ENCODE measurements around the gene HRH3.
A peak's percentile ranks its signal among the peaks of the same experiment; 100 is the strongest.

The HRH3 gene

GRCh38 chr20:62193079-62194025 lies 26.7 kb downstream of the HRH3 start:
- WGBS, 2 experiments: 93 to 94% methylated on average over 29 of the region's 29 CpGs
- peaks cover 3% of the 10 kb centered on the region for H3K36me3 ChIP-seq (ENCODE audit: control insufficient read depth, insufficient read depth, low read length)

GRCh38 chr20:62192635-62193034 lies 27.4 kb downstream of the HRH3 start:
- Histone ChIP-seq H3K9me3 (ENCODE audit: control insufficient read depth, low read length) (no peaks in the 10 kb centered on the region), H3K4me1 (ENCODE audit: control insufficient read depth, insufficient read depth, low read length) (no peaks in the 10 kb centered on the region), H3K27me3 (ENCODE audit: control insufficient read depth, insufficient read depth, low read length, poor library complexity, severe bottlenecking) (no peaks in the 10 kb centered on the region), H3K27ac (ENCODE audit: insufficient read depth, low read depth, low read length, poor library complexity, severe bottlenecking) (no peak overlapping the region), H3K36me3 (ENCODE audit: control insufficient read depth, insufficient read depth, low read length) (no peaks in the 10 kb centered on the region), H3K4me3 (ENCODE audit: insufficient read depth, low read depth, low read length) (no peak overlapping the region)
- 95 to 96% methylated on average over 9 to 10 of the region's 10 CpGs for WGBS, 2 experiments

More at GRCh38 chr20:62193079-62194025, 26.7 kb downstream of the HRH3 start:
- no peaks in the 10 kb centered on the region for H3K9me3 ChIP-seq (ENCODE audit: control insufficient read depth, low read length)
- H3K4me1 ChIP-seq (ENCODE audit: control insufficient read depth, insufficient read depth, low read length): no peaks in the 10 kb centered on the region
- no peak overlapping the region for H3K4me3 ChIP-seq (ENCODE audit: insufficient read depth, low read depth, low read length)
- no peak overlapping the region for H3K27ac ChIP-seq (ENCODE audit: insufficient read depth, low read depth, low read length, poor library complexity, severe bottlenecking)
- H3K27me3 ChIP-seq (ENCODE audit: control insufficient read depth, insufficient read depth, low read length, poor library complexity, severe bottlenecking): no peaks in the 10 kb centered on the region

GRCh38 chr20:62191781-62192559 lies 28.1 kb downstream of the HRH3 start:
- no peaks in the 10 kb centered on the region for H3K27me3 ChIP-seq (ENCODE audit: control insufficient read depth, insufficient read depth, low read length, poor library complexity, severe bottlenecking)
- H3K9me3 ChIP-seq (ENCODE audit: control insufficient read depth, low read length): no peaks in the 10 kb centered on the region
- H3K4me3 ChIP-seq (ENCODE audit: insufficient read depth, low read depth, low read length): no peak overlapping the region
- no peak overlapping the region for H3K27ac ChIP-seq (ENCODE audit: insufficient read depth, low read depth, low read length, poor library complexity, severe bottlenecking)
- WGBS, 2 experiments: 95% methylated on average over 14 of the region's 14 CpGs
- H3K4me1 ChIP-seq (ENCODE audit: control insufficient read depth, insufficient read depth, low read length): no peaks in the 10 kb centered on the region
- H3K36me3 ChIP-seq (ENCODE audit: control insufficient read depth, insufficient read depth, low read length): no peaks in the 10 kb centered on the region

- no peak overlapping the region for H3K4me3 ChIP-seq (ENCODE audit: insufficient read depth, low read depth, low read length)
- no peak overlapping the region for H3K27ac ChIP-seq (ENCODE audit: insufficient read depth, low read depth, low read length, poor library complexity, severe bottlenecking)
- H3K27me3 ChIP-seq (ENCODE audit: control insufficient read depth, insufficient read depth, low read length, poor library complexity, severe bottlenecking): no peaks in the 10 kb centered on the region
- no peaks in the 10 kb centered on the region for H3K9me3 ChIP-seq (ENCODE audit: control insufficient read depth, low read length)
- WGBS, 2 experiments: 91 to 92% methylated on average over 24 to 25 of the region's 25 CpGs
- H3K36me3 ChIP-seq (ENCODE audit: control insufficient read depth, insufficient read depth, low read length): no peaks in the 10 kb centered on the region
- H3K4me1 ChIP-seq (ENCODE audit: control insufficient read depth, insufficient read depth, low read length): no peaks in the 10 kb centered on the region
Observed at GRCh38 chr20:62190639-62191411, 29.3 kb downstream of the HRH3 start.

- H3K27ac ChIP-seq (ENCODE audit: insufficient read depth, low read depth, low read length, poor library complexity, severe bottlenecking): no peak overlapping the region
- H3K4me1 ChIP-seq (ENCODE audit: control insufficient read depth, insufficient read depth, low read length): no peaks in the 10 kb centered on the region
- 94% methylated on average over 11 to 13 of the region's 13 CpGs for WGBS, 2 experiments
Observed at GRCh38 chr20:62186887-62187866, 32.9 kb downstream of the HRH3 start.

GRCh38 chr20:62186096-62186426 lies 34.0 kb downstream of the HRH3 start:
- H3K27ac ChIP-seq (ENCODE audit: insufficient read depth, low read depth, low read length, poor library complexity, severe bottlenecking): no peak overlapping the region
- H3K9me3 ChIP-seq (ENCODE audit: control insufficient read depth, low read length): no peaks in the 10 kb centered on the region
- no peaks in the 10 kb centered on the region for H3K36me3 ChIP-seq (ENCODE audit: control insufficient read depth, insufficient read depth, low read length)
- H3K27me3 ChIP-seq (ENCODE audit: control insufficient read depth, insufficient read depth, low read length, poor library complexity, severe bottlenecking): no peaks in the 10 kb centered on the region
- H3K4me1 ChIP-seq (ENCODE audit: control insufficient read depth, insufficient read depth, low read length): no peaks in the 10 kb centered on the region
- WGBS, 2 experiments: 92% methylated on average over 3 of the region's 3 CpGs
- H3K4me3 ChIP-seq (ENCODE audit: insufficient read depth, low read depth, low read length): no peak overlapping the region

More at GRCh38 chr20:62186887-62187866, 32.9 kb downstream of the HRH3 start:
- Histone ChIP-seq H3K9me3 (ENCODE audit: control insufficient read depth, low read length) (no peaks in the 10 kb centered on the region), H3K36me3 (ENCODE audit: control insufficient read depth, insufficient read depth, low read length) (no peaks in the 10 kb centered on the region), H3K27me3 (ENCODE audit: control insufficient read depth, insufficient read depth, low read length, poor library complexity, severe bottlenecking) (no peaks in the 10 kb centered on the region), H3K4me3 (ENCODE audit: insufficient read depth, low read depth, low read length) (no peak overlapping the region)

- Histone ChIP-seq H3K27me3 (ENCODE audit: control insufficient read depth, insufficient read depth, low read length, poor library complexity, severe bottlenecking) (no peaks in the 10 kb centered on the region), H3K4me3 (ENCODE audit: insufficient read depth, low read depth, low read length) (peak overlapping the region; percentile 99), H3K9me3 (ENCODE audit: control insufficient read depth, low read length) (no peaks in the 10 kb centered on the region), H3K4me1 (ENCODE audit: control insufficient read depth, insufficient read depth, low read length) (no peaks in the 10 kb centered on the region), H3K36me3 (ENCODE audit: control insufficient read depth, insufficient read depth, low read length) (no peaks in the 10 kb centered on the region), H3K27ac (ENCODE audit: insufficient read depth, low read depth, low read length, poor library complexity, severe bottlenecking) (peak overlapping the region; percentile 87)
- WGBS, 2 experiments: 32 to 33% methylated on average over 24 to 25 of the region's 25 CpGs
Observed at GRCh38 chr20:62183426-62184142, 36.5 kb downstream of the HRH3 start.

GRCh38 chr20:62182469-62183425 lies 37.3 kb downstream of the HRH3 start, which contains the start of gene MTG2:
Gene MTG2 (plus strand): TSS chr20:62183028. CDS start chr20:62193421, 10,393 bp downstream.
- no peaks in the 10 kb centered on the region for H3K4me1 ChIP-seq (ENCODE audit: control insufficient read depth, insufficient read depth, low read length)
- no peaks in the 10 kb centered on the region for H3K27me3 ChIP-seq (ENCODE audit: control insufficient read depth, insufficient read depth, low read length, poor library complexity, severe bottlenecking)
- 0 to 1% methylated on average over 96 of the region's 96 CpGs for WGBS, 2 experiments
- no peaks in the 10 kb centered on the region for H3K36me3 ChIP-seq (ENCODE audit: control insufficient read depth, insufficient read depth, low read length)
- peak within 1 kb of the TSS; percentile 99 for H3K4me3 ChIP-seq (ENCODE audit: insufficient read depth, low read depth, low read length)
- peak within 1 kb of the TSS; percentile 87 for H3K27ac ChIP-seq (ENCODE audit: insufficient read depth, low read depth, low read length, poor library complexity, severe bottlenecking)
- no peaks in the 10 kb centered on the region for H3K9me3 ChIP-seq (ENCODE audit: control insufficient read depth, low read length)

All from ectodermal cell (in vitro differentiated cells).